ENCODE data around the gene GRXCR2.
A peak's percentile ranks its signal among the peaks of the same experiment; 100 is the strongest.

The GRXCR2 gene

DNA sequence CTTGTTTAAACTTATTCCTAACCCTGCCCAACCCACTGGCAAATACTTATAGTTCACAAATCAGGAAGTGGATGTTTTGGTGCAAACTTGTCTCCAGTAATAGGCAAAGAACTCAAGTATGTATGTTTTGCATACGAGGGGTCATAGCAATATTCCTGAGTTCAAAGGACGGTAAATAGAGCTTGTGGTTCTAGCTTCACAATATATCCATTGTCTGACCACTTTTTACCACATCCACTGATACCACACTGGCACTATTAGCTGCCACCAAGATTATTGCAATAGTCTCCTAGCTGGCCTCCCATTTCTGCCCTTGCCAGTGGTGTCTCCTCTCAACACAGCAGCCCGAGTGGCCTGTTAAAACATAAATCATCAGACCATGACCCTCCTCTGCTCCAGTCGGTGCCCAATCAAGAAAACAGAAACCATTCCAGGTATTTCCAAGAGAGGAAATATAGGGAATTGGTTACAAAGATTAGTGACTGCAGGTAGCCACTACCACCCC, 17.0 kb downstream of the GRXCR2 start (continued):
- TF ChIP-seq HOXD13 (CRISPR knock-in tag; IDR thresholded peaks at IDR 0.05; ENCODE audit: borderline replicate concordance) (no peak), ZNF561 (tag by site-specific recombination; IDR thresholded peaks at IDR 0.05; ENCODE audit: borderline replicate concordance) (no peak), ZNF529 (tag by site-specific recombination; IDR thresholded peaks at IDR 0.05; ENCODE audit: insufficient replicate concordance) (no peak), ZNF596 (tag by site-specific recombination; IDR thresholded peaks at IDR 0.05) (no peak), TRIM28 (IDR thresholded peaks at IDR 0.05; ENCODE audit: borderline replicate concordance, low read length) (no peak), ZNF473 (tag by site-specific recombination; IDR thresholded peaks at IDR 0.05) (no peak)

- ChIA-PET POLR2A (no interaction called here), CTCF (interaction anchor here (1.4 kb wide), 1 partner anchor 33 kb away, joined by 3 read pairs; no protein-coding TSS in a partner anchor)
- Histone ChIP-seq H3K9me3 (ENCODE audit: control insufficient read depth, insufficient read depth, low read depth, low read length) (no peaks in the 10 kb centered on the region), H3K4me1 (ENCODE audit: control insufficient read depth, insufficient read depth, low read length) (no peaks in the 10 kb centered on the region), H3K4me3 (ENCODE audit: low read depth, low read length) (no peak overlapping the region), H3K27ac (ENCODE audit: extremely low read depth, low read depth, low read length) (no peak overlapping the region), H3K36me3 (ENCODE audit: control insufficient read depth in 2 of 2, insufficient read depth in 1 of 2, low read length in 2 of 2) (no peaks in the 10 kb centered on the region)
- TF ChIP-seq ZNF596 (tag by site-specific recombination; IDR thresholded peaks at IDR 0.05) (no peak), KLF8 (tag by site-specific recombination; IDR thresholded peaks at IDR 0.05) (no peak), ZNF221 (tag by site-specific recombination; IDR thresholded peaks at IDR 0.05; ENCODE audit: borderline replicate concordance) (no peak), ZNF660 (tag by site-specific recombination; IDR thresholded peaks at IDR 0.05) (peak; percentile 38; the same call in 1 of the 2 replicates), ZNF140 (tag by site-specific recombination; IDR thresholded peaks at IDR 0.05) (no peak), ZEB2 (tag by site-specific recombination; IDR thresholded peaks at IDR 0.05) (peak; percentile 63), ZNF623 (tag by site-specific recombination; IDR thresholded peaks at IDR 0.05) (no peak), SALL2 (tag by site-specific recombination; IDR thresholded peaks at IDR 0.05; ENCODE audit: borderline replicate concordance) (no peak), SCRT2 (tag by site-specific recombination; IDR thresholded peaks at IDR 0.05) (peak; percentile 85), ZNF174 (tag by site-specific recombination; IDR thresholded peaks at IDR 0.05) (no peak), BCL11B (tag by site-specific recombination; IDR thresholded peaks at IDR 0.05; ENCODE audit: low read depth) (no peak), ZNF175 (tag by site-specific recombination; IDR thresholded peaks at IDR 0.05) (no peak), OVOL3 (tag by site-specific recombination; IDR thresholded peaks at IDR 0.05) (no peak), ZNF629 (tag by site-specific recombination; IDR thresholded peaks at IDR 0.05) (0 out of 2 replicates have a peak, but pooled peaks have one; percentile 14), ZBTB20 (tag by site-specific recombination; IDR thresholded peaks at IDR 0.05) (no peak), ZXDB (tag by site-specific recombination; IDR thresholded peaks at IDR 0.05) (peak; percentile 19; the same call in 1 of the 2 replicates), ZNF768 (tag by site-specific recombination; IDR thresholded peaks at IDR 0.05) (no peak), ZNF155 (tag by site-specific recombination; IDR thresholded peaks at IDR 0.05) (no peak), ZSCAN5A (tag by site-specific recombination; IDR thresholded peaks at IDR 0.05) (no peak), ZNF544 (tag by site-specific recombination; IDR thresholded peaks at IDR 0.05) (no peak), ZBTB8A (tag by site-specific recombination; IDR thresholded peaks at IDR 0.05) (no peak), ZFHX2 (tag by site-specific recombination; conservative IDR thresholded peaks at IDR 0.05) (no peak), ZNF560 (tag by site-specific recombination; IDR thresholded peaks at IDR 0.05; ENCODE audit: borderline replicate concordance) (no peak), OSR2 (tag by site-specific recombination; IDR thresholded peaks at IDR 0.05) (no peak), ZNF529 (tag by site-specific recombination; IDR thresholded peaks at IDR 0.05; ENCODE audit: insufficient replicate concordance) (no peak)
- TF ChIP-seq, protein P1, sequence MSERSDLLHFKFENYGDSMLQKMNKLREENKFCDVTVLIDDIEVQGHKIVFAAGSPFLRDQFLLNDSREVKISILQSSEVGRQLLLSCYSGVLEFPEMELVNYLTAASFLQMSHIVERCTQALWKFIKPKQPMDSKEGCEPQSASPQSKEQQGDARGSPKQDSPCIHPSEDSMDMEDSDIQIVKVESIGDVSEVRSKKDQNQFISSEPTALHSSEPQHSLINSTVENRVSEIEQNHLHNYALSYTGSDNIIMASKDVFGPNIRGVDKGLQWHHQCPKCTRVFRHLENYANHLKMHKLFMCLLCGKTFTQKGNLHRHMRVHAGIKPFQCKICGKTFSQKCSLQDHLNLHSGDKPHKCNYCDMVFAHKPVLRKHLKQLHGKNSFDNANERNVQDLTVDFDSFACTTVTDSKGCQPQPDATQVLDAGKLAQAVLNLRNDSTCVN (tag by site-specific recombination; optimal IDR thresholded peaks at IDR 0.05) = no peak
- TF ChIP-seq, protein P2, sequence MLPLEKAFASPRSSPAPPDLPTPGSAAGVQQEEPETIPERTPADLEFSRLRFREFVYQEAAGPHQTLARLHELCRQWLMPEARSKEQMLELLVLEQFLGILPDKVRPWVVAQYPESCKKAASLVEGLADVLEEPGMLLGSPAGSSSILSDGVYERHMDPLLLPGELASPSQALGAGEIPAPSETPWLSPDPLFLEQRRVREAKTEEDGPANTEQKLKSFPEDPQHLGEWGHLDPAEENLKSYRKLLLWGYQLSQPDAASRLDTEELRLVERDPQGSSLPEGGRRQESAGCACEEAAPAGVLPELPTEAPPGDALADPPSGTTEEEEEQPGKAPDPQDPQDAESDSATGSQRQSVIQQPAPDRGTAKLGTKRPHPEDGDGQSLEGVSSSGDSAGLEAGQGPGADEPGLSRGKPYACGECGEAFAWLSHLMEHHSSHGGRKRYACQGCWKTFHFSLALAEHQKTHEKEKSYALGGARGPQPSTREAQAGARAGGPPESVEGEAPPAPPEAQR (tag by site-specific recombination; IDR thresholded peaks at IDR 0.05) = no peak
Measured at GRCh38 chr5:145854651-145855258, 18.1 kb downstream of the GRXCR2 start.

All from HEK293 (cell line).